Natural killer cell (primary cell): Measurements from ENCODE around the gene XKR8. TPM values are rescaled to one million over a fixed set of nuclear protein-coding genes. Genes with fewer than 3 reads are reported as not detected.

Source experiments
- ATAC-seq, 3 donors: fragments of 150-1000 bp in 2 of 3; fragments of 200-7000 bp in 1 of 3; cut with Tn5 transposase; 1 replicate in 1 of 3; 2 replicates in 2 of 3; pipeline ENCODE4 v1.10.0; 2021; ENCODE audit warnings: mild to moderate bottlenecking in 2 of 3, moderate library complexity in 2 of 3
- DNase-seq, 2 donors: peaks; one replicate each; pipeline versions ENCODE4 v3.0.0 to v3.0.0-alpha.2; 2013 to 2021; ENCODE audit warnings: mixed read lengths in 1 of 2
- H3K27ac ChIP-seq: one replicate; pipeline ENCODE4 v1.5.1; 2013; ENCODE audit warnings: mild to moderate bottlenecking, low read length
- H3K27me3 ChIP-seq: one replicate; pipeline ENCODE4 v1.6.1; 2013; ENCODE audit warnings: low read length; ENCODE audit not compliant: control insufficient read depth, insufficient read depth
- H3K36me3 ChIP-seq: one replicate; pipeline ENCODE4 v1.6.1; 2013; ENCODE audit warnings: low read length; ENCODE audit not compliant: control insufficient read depth, insufficient read depth
- H3K4me1 ChIP-seq: one replicate; pipeline ENCODE4 v1.6.1; 2013; ENCODE audit warnings: low read length; ENCODE audit not compliant: control insufficient read depth, insufficient read depth
- H3K4me3 ChIP-seq: one replicate; pipeline ENCODE4 v1.5.1; 2013; ENCODE audit warnings: low read length
- H3K9me3 ChIP-seq: one replicate; pipeline ENCODE4 v1.6.1; 2013; ENCODE audit warnings: low read length; ENCODE audit not compliant: control insufficient read depth, insufficient read depth
- H3K27ac Mint-ChIP-seq, 2 donors: one replicate each; pipeline ENCODE4 v1.8.0; 2022; ENCODE audit warnings: mild to moderate bottlenecking in 2 of 2, mixed read lengths in 2 of 2, moderate library complexity in 1 of 2
- H3K27me3 Mint-ChIP-seq, 2 donors: one replicate each; pipeline ENCODE4 v1.8.0; 2022; ENCODE audit warnings: low read depth in 2 of 2, mixed read lengths in 2 of 2
- H3K36me3 Mint-ChIP-seq: one replicate; pipeline ENCODE4 v1.8.0; 2022; ENCODE audit warnings: mixed read lengths
- H3K4me1 Mint-ChIP-seq, 2 donors: one replicate each; pipeline ENCODE4 v1.8.0; 2022; ENCODE audit warnings: mixed read lengths in 2 of 2
- H3K4me3 Mint-ChIP-seq: one replicate; pipeline ENCODE4 v1.8.0; 2022; ENCODE audit warnings: mild to moderate bottlenecking, moderate library complexity, mixed read lengths
- H3K9me3 Mint-ChIP-seq, 2 donors: one replicate each; pipeline ENCODE4 v1.8.0; 2022; ENCODE audit warnings: mixed read lengths in 2 of 2
- WGBS: methylation state at CpG from one replicate; pipeline ENCODE4 v1.1.7; 2013; ENCODE audit warnings: missing lambda C conversion rate; ENCODE audit not compliant: insufficient coverage; 5-methylcytosine and 5-hydroxymethylcytosine counted together
- intact Hi-C: fragments of 100-400 bp; cut with micrococcal nuclease; formaldehyde crosslinking; loops from one replicate; pipeline ENCODE4 v1.14.2; 2022
- total RNA-seq, 4 donors: library from RNA; stranded (reverse); fragments of 120-200 nt in 1 of 4; gene quantifications; one replicate each; pipeline versions ENCODE4 v1.2.3 to v1.2.4, GENCODE V29; 2013 to 2022
- TF ChIP-seq, protein P1 (sequence below): fragments of 200-600 bp; IDR thresholded peaks from one replicate; pipeline ENCODE4 v1.8.0; 2022; ENCODE audit warnings: antibody characterized with exemption

Gene XKR8
- total RNA-seq, 3 donors from 2014 or later (not counting 1 experiment from before 2014, with no cell fraction given): 8.0 to 16.8 (median 15.5) TPM

DNA sequence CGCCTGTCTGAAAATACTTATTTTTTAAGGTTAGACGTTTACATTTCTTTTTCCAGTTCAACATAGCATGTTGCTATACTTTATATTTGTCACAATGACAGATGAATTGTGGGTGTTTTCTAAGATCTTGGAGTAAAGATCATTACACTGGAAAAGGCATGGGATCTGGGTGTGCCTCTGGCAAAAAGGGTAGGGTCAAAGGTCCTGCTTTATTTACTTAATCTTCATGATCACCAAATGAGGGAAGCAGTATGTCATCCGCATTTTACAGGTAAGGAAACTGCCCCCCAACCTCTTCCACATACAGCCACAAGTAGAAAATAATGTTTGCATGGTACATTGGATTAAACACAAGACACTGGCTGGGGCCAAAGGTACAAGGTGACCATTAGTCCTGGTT, 37.5 kb upstream of the XKR8 start:
- intact Hi-C loops: no loop called here
- no peak for ATAC-seq
- TF ChIP-seq, protein P1, sequence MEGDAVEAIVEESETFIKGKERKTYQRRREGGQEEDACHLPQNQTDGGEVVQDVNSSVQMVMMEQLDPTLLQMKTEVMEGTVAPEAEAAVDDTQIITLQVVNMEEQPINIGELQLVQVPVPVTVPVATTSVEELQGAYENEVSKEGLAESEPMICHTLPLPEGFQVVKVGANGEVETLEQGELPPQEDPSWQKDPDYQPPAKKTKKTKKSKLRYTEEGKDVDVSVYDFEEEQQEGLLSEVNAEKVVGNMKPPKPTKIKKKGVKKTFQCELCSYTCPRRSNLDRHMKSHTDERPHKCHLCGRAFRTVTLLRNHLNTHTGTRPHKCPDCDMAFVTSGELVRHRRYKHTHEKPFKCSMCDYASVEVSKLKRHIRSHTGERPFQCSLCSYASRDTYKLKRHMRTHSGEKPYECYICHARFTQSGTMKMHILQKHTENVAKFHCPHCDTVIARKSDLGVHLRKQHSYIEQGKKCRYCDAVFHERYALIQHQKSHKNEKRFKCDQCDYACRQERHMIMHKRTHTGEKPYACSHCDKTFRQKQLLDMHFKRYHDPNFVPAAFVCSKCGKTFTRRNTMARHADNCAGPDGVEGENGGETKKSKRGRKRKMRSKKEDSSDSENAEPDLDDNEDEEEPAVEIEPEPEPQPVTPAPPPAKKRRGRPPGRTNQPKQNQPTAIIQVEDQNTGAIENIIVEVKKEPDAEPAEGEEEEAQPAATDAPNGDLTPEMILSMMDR: no peak
- Histone ChIP-seq H3K4me3 (no peak overlapping the region), H3K27me3 (no peaks in the 10 kb centered on the region), H3K36me3 (no peaks in the 10 kb centered on the region), H3K27ac (no peak overlapping the region), H3K4me1 (no peaks in the 10 kb centered on the region), H3K9me3 (no peaks in the 10 kb centered on the region)
- no peak for DNase-seq
- no peaks in the 10 kb centered on the region for H3K4me1 Mint-ChIP-seq
- no peak overlapping the region for H3K4me3 Mint-ChIP-seq
- no peaks in the 10 kb centered on the region for H3K36me3 Mint-ChIP-seq
- H3K9me3 Mint-ChIP-seq: no peaks in the 10 kb centered on the region
- H3K27ac Mint-ChIP-seq: no peak overlapping the region
- H3K27me3 Mint-ChIP-seq: peaks cover 0 to 3% of the 10 kb centered on the region in 2 donors
- 100% methylated on average over 1 of the region's 3 CpGs for WGBS

DNA sequence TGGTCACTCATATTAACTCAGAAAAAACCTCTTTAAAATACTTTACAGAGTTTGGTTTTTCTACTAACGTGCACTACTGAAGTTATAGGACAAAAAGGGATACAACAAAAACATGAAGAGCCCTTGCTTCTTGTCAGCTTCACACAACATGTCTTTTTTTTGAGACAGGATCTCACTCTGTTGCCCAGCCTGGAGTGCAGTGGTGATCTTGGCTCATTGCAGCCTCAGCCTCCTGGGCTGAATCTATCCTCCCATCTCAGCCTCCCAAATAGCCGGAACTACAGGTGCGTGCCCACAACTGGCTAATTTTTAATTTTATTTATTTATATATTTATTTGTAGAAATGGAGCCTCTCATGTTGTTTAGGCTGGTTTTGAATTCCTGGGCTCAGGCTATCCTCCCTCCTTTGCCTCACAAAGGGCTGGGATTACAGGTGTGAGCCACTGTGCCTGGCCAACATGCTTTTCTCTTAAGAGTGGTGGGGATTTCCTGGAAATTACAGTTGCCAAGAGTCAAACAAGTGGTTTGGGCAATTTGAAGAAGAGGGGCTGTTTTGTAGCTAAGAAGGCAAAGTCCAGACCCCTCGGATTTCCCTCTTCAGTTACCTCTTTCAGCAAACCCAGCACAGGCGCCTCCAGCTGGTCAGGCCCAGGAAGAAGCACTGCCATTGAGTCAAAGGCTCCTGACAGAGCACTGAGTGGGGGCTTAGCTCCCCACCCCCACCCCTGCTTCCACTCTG, 31.4 kb upstream of the XKR8 start:
- Histone ChIP-seq H3K4me1 (no peaks in the 10 kb centered on the region), H3K9me3 (no peaks in the 10 kb centered on the region), H3K36me3 (no peaks in the 10 kb centered on the region), H3K27me3 (no peaks in the 10 kb centered on the region), H3K4me3 (no peak overlapping the region), H3K27ac (no peak overlapping the region)
- no peak overlapping the region for H3K4me3 Mint-ChIP-seq
- H3K36me3 Mint-ChIP-seq: no peaks in the 10 kb centered on the region
- peaks cover 0 to 4% of the 10 kb centered on the region in 2 donors for H3K27me3 Mint-ChIP-seq
- peaks cover 0 to 4% of the 10 kb centered on the region in 2 donors for H3K4me1 Mint-ChIP-seq
- TF ChIP-seq, protein P1: no peak
- no peaks in the 10 kb centered on the region for H3K9me3 Mint-ChIP-seq
- no peak overlapping the region for H3K27ac Mint-ChIP-seq
- ATAC-seq (no peak), DNase-seq (no peak)
- intact Hi-C loops: no loop called here
- 92% methylated on average over 3 of the region's 5 CpGs for WGBS

DNA sequence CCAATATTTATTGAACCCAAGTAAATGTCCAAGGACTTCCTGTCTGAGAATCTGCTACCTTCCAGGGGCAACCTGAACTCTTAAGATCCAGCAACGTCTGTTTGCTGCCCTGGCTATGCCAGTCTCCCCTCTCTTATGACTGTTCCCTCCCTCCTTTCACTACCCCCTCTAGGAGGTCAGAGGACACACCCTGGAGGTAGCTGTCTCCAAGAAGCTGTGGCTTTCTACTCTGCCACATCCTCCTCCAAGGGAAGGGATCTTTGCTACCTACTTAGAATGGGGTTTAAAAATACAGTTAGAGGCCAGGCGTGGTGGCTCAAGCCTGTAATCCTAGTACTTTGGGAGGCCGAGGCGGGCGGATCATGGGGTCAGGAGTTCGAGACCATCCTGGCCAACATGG, 28.6 kb upstream of the XKR8 start:
- Mint-ChIP-seq H3K27me3 (peaks cover 11 to 19% of the 10 kb centered on the region in 2 donors), H3K4me1 (peaks cover 0 to 12% of the 10 kb centered on the region in 2 donors), H3K4me3 (no peak overlapping the region), H3K27ac (no peak overlapping the region), H3K36me3 (no peaks in the 10 kb centered on the region), H3K9me3 (no peaks in the 10 kb centered on the region)
- H3K27me3 ChIP-seq: no peaks in the 10 kb centered on the region
- TF ChIP-seq, protein P1: no peak
- no peaks in the 10 kb centered on the region for H3K36me3 ChIP-seq
- H3K9me3 ChIP-seq: no peaks in the 10 kb centered on the region
- no peak overlapping the region for H3K4me3 ChIP-seq
- intact Hi-C loops: no loop called here
- 93% methylated on average over 6 of the region's 6 CpGs for WGBS
- H3K4me1 ChIP-seq: peaks cover 12% of the 10 kb centered on the region
- H3K27ac ChIP-seq: no peak overlapping the region
- ATAC-seq (no peak), DNase-seq (no peak)

DNA sequence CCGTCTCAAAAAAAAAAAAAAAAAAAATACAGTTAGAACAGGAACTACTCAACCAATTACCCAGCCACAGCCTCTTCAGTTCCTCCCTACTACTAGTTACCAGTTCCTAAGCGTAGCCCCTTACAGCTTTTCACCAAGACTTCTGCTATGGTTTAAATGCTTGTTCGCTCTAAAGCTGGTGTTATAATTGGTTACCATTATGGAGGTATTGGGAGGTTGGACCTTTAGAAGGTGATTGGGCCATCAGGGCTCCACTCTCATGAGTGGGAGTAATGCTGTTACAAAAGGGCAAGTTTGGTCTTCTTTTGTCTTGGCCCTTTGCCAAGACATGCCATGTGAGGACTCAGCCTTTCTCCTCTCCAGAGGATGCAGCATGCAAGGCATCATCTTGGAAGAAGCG, 28.0 kb upstream of the XKR8 start:
- DNase-seq (no peak), ATAC-seq (no peak)
- WGBS: 69% methylated on average over 3 of the region's 4 CpGs
- Mint-ChIP-seq H3K27me3 (peaks cover 11 to 19% of the 10 kb centered on the region in 2 donors), H3K36me3 (no peaks in the 10 kb centered on the region), H3K4me3 (no peak overlapping the region), H3K4me1 (peaks cover 0 to 12% of the 10 kb centered on the region in 2 donors), H3K27ac (no peak overlapping the region), H3K9me3 (no peaks in the 10 kb centered on the region)
- no peaks in the 10 kb centered on the region for H3K27me3 ChIP-seq
- TF ChIP-seq, protein P1: no peak
- H3K4me3 ChIP-seq: no peak overlapping the region
- H3K9me3 ChIP-seq: no peaks in the 10 kb centered on the region
- intact Hi-C loops: no loop called here
- peaks cover 12% of the 10 kb centered on the region for H3K4me1 ChIP-seq
- H3K27ac ChIP-seq: no peak overlapping the region
- H3K36me3 ChIP-seq: no peaks in the 10 kb centered on the region
